CD4-positive, alpha-beta T cell treated with Interleukin-6 for 4 hours (primary cell): ENCODE measurements around the gene KCNJ11.

ENCODE experiments used
- DNase-seq: peaks from one replicate; pipeline ENCODE4 v3.0.0-alpha.2; 2020; ENCODE audit warnings: mixed read lengths

Gene KCNJ11

DNA sequence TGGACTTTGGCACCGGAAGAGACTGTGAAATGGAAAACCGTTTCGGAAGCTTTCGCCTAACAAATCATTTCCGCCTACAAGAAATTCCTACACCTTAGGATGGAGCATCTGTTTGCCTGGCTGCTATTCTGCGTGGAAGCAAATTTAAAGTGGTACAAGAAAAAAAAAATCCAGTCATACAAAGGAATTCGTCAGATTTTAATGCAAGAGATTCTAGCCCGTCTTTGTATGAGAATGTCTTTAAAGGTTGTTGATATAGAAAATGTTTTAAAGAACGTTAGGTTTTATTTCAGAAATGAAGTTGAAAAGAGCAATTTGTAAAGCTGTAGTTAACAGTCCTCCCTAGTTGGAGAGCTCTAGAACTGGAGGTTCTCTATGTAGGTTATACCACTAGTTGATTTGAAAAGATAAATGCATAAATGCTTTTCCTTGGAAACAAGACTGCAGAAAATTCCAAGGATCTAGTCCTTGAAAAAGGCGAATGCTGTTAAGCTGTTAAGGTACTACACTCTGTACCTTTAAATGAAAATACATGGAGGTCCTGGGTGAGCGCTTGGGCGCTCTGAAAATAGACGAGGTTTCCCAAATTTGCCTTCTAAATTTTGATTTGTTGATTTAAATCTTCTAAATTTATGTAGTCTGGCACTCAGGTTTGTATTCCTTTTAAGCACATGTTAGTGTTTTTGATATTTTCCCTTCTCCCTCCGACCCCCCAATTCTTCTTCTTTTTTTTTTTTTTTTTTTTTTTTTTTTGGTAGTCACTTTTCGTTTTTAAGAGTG is 34.4 kb downstream of the KCNJ11 start:
- DNase-seq = no peak

DNA sequence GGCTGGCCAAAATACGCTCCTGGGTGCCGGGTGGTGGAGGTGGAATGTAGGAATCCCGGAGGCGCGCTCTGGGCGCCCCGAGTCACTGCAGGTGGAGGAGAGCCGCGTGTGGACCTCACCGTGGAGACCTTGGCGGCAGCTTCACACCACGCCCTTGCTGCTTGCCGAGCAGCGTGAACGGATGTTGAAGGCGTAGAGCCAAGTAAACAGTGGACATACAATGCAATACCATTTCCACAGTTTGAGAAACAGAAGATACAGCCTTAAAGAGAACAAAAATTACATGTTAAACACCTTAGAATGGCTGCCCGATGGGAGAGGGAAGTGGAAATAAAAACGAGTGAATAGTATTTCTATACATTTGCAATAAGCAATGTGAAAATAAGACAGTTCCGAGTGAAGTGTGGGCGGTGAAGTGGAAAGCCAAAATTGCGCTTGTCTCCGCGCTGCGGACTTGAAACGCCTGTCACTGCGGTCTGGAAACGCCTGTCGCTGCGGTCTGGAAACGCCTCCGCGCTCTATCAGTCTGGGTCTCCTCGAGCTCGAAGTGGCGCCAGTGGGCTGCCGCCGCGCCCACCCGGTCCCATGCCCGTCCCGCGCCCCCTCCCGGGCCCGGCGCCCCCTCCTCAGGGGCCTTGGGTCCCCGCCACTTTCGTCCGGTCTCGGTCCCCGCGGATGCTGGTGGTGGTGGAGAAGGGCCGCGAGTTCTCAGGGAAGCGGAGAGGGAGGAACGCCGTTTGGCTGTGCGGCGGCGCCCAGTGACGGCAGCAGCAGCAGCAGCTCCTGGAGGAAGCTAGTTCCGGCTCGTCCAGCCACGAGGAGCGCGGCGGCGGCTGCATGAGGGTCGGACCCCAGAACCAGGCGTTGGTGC is 35.3 kb downstream of the KCNJ11 start:
- peak; percentile 46 for DNase-seq

- peak; percentile 69 for DNase-seq
These were observed 36.8 kb downstream of the KCNJ11 start, which contains the start of gene NCR3LG1 for GRCh38 chr11:17351510-17352176. Gene NCR3LG1 (plus strand): TSS chr11:17351800. CDS start chr11:17351970, 170 bp downstream.

GRCh38 chr11:17351172-17351509 is 37.3 kb downstream of the KCNJ11 start:
- no peak for DNase-seq

DNA sequence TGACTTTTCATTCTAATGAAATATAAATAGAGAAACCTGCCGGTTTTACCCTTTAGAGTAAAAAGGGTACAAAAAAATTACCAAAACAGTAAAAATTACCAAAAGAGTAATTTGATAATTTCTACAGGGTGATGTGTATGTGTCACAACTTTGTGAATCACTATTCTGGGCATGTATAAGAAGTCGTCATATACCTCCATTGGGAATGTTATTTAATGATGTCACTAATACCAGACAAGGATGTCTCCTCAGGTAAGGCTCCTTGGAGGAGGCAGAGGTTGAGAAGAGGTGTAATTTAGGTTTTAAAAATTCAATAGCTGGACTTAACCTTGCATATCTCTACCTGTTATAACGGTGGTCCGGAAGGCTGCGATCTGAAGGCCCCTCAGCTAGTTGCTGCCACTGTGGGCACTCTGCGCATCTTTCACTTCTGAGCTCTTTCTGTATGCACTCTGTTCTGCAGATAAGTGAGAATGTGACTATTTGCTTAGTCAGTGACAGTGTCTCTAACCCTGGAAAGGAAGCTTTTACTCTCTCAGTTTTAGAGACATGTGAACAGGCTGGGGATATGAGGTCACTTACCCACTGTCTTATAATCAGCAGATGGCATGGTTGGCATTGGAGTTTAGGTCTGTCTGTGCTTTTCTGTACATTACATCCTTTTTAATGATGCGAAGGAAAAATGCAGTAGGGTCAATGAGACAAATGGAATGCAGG is 37.8 kb downstream of the KCNJ11 start:
- no peak for DNase-seq

- DNase-seq = no peak
These were observed 40.8 kb downstream of the KCNJ11 start for GRCh38 chr11:17347676-17348075.

DNA sequence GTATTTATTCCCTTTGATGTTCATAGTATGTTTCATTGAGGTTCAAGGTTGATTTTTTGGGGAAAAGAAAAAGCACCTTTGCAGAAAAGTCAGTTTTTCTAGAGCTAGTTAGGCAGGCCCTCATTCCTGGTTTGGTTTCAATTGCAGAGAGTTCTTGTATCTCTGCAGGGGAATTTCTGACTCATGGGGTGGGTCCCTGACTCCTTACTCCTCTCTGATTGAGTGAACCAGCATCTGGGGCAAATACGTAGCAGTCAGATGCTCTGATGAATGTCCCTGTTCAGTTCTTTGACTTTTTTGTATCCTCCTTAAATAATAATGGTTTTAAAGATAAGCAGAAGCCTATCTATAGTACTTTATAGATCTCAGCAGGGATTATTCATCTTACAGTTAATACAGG is 44.6 kb downstream of the KCNJ11 start:
- no peak for DNase-seq

- DNase-seq = no peak
These were observed 45.2 kb downstream of the KCNJ11 start for GRCh38 chr11:17343257-17343656.
